Measurements from ENCODE around the gene NBAS.
"Not testable (repeated sequence)": the region's sequence is repeated elsewhere in the genome, so short reads cannot be mapped to it uniquely, and the experiment has no call there.

The NBAS gene

DNA sequence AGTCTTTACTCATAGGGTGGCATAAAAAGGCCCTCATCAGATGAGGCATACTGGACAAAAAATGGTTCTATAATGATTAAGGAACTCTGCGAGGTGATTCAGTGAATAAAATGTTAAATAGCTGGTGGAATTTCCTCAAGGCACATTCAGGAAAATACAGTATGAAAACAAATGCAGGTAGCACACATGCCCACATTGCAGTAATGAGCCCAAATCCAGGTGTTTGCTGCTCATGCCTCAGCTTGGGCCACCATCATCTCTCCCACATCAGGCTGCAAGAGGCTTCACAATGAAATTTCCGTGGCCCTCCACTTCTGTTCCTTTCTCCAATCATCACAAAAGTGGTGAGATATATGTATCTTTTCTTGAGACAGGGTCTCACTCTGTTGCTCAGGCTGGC lies 298.3 kb downstream of the NBAS start:
- DNase-seq (ENCODE audit: low spot score) = no peak

DNA sequence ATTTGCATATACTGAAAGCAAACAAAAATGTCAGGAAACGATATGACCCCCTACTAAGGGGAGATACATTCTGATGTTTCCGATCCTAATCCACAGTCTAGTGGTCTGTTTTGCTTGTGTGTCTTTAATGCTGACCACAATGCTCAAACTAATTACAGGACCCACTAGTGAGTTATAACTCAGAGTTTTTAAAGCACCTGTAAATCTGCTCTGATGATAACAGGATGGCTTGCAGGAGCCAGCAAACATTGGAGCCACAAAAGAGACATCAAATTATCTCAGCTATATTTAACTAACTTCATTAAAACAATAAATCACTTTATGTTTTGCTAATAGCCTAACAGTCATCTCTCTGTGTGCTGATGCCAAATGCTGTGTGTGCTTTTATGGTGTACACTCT lies 300.3 kb downstream of the NBAS start:
- no peak for DNase-seq (ENCODE audit: low spot score)

DNA sequence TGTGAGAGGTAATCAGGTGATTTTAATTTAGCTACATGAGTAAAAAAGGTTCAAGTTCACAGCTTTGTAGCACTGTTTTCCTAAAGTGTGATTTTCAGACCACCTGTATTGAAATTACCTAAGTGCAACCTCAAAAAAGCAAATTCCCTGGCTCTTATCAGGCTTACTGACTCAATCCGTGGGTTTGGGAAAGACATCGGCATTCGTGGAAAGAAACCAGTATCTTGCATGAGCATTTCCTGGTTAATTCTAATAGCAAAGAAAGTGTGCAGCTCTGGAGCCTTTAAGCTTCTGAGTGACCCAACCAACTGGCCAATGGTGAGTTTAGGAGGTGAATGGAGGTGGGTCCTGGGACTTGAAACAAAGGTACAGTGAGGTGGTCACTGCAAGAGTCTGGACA lies 300.9 kb downstream of the NBAS start:
- DNase-seq (ENCODE audit: low spot score) = no peak

DNA sequence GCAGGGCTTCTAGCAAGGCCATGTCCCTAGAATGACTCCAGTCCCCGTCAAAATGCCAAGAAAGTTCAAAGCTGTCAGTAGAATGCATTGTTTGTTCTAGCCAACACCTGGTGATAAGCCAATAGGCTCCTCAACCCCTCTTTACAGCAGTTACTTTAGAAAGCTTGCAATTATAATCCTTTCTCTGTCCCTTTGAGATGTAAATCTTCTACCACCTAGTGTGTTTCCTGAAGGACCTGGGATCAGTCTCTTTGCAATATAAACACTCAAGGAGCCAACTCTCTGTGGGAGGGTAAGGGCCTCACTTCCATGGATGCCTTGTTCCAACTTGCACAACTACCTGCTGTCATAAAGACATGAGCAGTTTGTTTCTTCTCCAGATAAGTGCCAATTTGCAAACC lies 301.8 kb downstream of the NBAS start:
- DNase-seq (ENCODE audit: low spot score) = no peak

GRCh38 chr2:15258385-15258784 lies 302.7 kb downstream of the NBAS start:
- not testable (repeated sequence) for DNase-seq (ENCODE audit: low spot score)

DNA sequence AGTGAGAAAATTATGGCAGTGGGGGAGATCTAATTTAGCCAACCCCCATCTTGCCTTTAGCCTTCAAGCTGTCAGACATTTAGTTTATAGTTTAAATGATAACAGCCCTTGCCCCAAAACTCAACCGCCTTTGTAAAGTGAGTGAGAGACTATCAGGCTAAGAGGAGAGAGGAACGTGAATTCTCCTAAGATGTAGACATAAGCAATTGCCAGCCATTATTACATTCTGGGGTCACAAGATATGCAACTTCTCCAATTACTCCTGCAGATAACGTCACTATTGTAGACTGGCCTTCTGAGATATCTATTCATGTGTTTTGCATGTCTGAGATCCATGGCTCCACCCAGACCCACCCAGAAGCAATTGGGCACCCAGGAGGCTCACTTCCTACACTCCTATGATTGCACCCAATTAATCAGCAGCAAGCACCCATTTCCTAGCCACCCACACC lies 307.3 kb downstream of the NBAS start:
- no peak for DNase-seq (ENCODE audit: low spot score)

DNA sequence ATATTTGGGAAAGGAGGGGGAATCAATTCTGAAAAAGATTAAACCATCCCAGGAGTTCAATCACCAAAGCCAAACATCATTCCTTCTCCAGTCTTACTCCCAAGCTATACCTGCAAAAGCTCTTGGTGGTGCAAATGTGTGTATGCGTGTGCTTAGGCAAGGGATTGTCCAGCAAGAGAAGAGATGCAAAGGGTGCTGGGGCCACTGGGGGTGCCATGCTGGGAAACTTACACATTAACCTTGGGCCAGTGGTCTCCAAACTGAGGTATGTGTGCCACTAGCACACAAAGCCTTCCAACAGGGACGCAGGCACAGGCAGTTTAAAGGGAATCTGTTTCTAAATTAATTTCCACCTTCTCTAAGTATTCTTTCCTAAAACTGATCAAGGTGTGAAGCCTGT lies 307.9 kb downstream of the NBAS start:
- DNase-seq (ENCODE audit: low spot score) = no peak

DNA sequence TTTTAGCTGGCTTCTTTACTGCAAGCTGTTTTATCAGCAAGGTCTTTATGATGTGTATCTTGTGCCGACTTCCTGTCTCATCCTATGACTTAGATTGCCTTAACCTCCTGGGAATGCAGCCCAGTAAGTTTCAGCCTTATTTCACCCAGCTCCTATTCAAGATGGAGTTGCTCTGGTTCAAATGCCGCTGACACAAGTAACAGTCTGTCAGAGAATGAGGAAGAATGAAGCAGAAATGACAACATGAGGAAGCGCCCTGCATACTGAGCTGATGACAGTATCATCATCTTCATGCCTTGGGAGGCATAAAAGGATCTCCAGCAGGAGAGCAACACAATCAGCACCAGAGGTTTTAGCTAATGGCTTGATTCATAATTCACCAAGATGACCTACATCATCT lies 309.4 kb downstream of the NBAS start:
- no peak for DNase-seq (ENCODE audit: low spot score)

DNA sequence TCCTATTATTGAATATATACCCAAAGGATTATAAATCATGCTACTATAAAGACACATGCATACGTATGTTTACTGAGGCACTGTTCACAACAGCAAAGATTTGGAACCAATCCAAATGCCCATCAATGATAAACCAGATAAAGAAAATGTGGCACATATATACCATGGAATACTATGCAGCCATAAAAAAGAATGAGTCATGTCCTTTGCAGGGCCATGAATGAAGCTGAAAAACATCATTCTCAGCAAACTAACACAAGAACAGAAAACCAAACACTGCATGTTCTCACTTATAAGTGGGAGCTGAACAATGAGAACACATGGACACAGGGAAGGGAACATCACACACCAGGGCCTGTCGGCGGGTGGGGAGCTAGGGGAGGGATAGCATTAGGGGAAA lies 310.2 kb downstream of the NBAS start:
- not testable (repeated sequence) for DNase-seq (ENCODE audit: low spot score)

DNA sequence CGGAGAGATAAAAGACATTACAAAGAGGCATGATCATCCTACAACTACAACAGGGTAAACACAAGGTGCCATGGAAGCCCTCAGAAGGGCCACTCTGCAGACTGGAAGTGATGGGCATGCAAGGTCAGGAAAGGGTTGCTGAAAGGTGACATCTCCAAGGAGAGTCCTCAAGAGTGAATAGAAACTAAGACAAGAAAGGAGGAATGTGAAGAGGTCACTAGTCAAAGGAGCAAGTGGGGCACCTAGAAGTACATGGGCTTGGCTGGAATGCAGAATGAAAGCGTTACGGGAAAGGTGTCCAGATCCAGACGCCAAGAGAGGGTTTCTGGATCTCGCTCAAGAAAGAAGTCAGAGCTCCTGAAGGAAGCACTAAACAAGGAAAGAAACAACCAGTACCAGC lies 314.3 kb downstream of the NBAS start:
- DNase-seq (ENCODE audit: low spot score) = no peak

- peak; percentile 58 for DNase-seq (ENCODE audit: low spot score)
Observed at GRCh38 chr2:15243762-15244161, 317.4 kb downstream of the NBAS start.

DNA sequence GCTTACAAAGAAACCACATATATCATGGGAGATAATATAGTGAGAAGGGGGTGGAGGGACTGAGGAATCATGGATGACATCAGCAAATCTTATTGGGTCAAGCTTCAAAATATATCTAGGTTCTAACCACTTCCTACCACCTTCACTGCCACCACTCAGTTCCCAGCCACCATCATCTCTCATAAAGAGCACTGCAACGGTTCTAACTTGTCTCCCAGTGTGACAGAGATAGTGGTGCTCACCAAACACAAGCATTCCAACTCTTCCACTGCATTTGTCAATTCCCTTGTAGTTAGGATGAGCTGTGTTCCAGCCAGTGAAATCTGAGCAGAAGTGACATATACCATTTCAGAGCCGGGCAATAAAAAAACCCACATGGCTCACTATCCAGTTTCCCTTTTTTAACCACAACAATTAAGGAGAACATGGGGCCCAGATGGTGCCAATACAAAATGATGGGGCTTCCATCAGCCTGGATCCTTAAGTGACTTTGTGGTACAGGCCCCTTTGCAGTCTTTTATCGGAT lies 318.1 kb downstream of the NBAS start:
- DNase-seq (ENCODE audit: low spot score) = no peak

DNA sequence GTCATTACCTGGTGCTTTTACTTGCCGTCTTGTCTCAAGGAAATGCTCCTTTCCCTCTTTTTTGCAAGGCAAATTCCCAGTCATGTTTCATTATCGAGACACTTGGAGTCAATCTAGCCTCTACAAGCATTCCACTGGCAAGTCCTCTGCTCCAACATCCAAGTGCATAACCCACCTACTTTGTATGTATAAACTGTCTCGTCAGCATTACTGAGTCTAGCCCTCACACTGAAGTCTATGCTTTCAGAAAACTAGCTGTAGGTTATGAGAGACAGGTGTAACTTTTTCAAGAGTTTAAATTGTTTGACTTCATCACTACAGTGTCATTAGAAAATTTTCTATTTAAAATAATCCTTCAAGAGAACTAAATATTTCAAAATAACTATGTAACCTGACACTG lies 319.2 kb downstream of the NBAS start:
- no peak for DNase-seq (ENCODE audit: low spot score)

DNA sequence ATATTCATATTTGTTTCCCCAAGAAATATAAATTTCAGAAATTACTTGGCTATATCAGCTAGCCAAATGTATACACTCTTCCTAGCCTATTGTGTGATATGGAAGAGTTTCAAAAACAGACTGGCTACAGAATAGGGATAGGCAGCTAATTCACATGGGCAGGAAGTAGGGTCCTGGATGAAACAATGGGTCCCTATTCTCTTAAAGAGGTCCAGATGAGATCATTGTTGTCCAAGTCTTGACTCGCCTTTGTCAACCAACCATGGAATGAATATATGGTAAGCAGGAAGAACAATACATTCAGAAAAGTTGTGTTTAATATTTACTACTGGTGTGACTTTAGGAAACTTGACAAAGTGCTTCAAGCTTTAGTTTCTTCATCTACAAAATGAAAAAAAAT lies 319.9 kb downstream of the NBAS start:
- no peak for DNase-seq (ENCODE audit: low spot score)

DNA sequence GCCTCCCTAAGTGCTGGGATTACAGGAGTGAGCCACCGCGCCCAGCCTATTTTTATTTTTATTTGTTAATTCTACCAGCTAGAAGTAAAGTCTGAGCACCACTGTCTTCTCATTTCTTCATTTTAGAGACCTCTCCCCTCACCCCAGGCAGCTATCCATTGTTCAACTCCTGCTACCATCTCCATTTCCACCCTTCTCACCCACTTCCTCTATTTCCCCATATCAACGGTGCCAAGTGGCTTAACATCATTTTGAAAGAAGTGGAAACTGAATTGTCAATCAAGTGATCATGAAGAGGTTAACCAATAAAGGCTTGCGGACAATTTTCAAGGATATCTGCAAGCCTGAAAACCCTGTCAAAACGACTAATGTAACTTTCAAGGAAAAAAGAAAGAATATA lies 323.1 kb downstream of the NBAS start:
- DNase-seq (ENCODE audit: low spot score) = no peak

GRCh38 chr2:15230599-15231192 lies 330.4 kb downstream of the NBAS start:
- no peak for DNase-seq (ENCODE audit: low spot score)

DNA sequence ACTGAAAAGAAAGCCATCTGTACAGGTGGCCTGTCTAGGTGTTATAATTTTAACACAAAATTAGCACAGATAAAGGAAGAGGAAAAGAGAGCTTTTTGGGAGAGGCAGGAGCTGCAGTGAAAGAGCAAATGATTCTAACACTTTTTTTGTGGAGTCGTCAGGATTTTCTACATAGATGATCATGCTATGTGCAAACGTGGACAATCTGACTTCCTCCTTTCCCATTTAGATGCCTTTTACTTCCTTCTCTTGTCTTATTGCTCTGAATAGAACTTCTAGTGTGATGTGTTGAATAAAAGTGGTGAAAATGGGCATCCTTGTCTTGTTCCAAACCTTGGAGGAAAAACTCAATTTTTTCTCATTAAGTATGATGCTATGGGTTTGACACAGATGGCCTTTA lies 334.5 kb downstream of the NBAS start:
- DNase-seq (ENCODE audit: low spot score) = no peak

DNA sequence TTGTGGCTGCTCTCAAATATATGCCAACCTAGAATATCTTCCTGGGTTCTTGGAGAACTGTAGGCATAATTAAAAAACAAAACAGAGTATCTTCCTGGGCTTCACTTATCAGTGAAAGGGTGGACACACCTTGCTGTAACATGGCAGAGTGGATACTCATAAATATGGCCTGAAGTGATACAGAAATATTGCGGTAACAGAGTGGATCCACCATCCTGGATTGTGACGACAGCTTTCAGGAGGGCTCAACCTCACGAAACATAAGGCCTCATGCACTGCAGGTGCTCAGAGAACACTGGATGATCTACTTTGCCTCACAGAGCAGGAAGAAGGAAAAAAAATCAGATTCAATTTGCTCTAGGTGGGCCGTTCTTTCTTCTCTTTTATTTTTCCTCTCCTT lies 336.0 kb downstream of the NBAS start:
- no peak for DNase-seq (ENCODE audit: low spot score)

- DNase-seq (ENCODE audit: low spot score) = no peak
Observed at GRCh38 chr2:15224641-15225040, 336.5 kb downstream of the NBAS start.

DNA sequence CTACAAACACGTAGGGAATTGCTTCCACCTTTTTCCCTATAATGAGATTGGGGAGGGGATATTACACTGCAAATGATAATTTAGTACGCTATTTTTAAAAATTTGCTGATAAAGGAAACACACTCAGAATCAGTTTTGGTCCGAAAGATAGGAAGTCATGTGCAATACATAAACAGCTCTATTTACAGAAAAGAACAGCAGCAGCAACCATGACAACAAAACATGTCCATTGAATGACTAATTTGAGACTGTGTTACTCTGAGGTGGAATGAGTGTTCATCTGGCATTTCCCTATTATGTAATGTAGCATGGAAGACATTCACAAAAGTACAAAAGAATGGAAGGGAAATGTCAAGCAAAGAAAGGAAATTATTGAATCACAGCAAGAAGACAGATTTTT lies 337.2 kb downstream of the NBAS start:
- peak; percentile 8 for DNase-seq (ENCODE audit: low spot score)

- DNase-seq (ENCODE audit: low spot score) = no peak
Observed at GRCh38 chr2:15222856-15223255, 338.3 kb downstream of the NBAS start.

DNA sequence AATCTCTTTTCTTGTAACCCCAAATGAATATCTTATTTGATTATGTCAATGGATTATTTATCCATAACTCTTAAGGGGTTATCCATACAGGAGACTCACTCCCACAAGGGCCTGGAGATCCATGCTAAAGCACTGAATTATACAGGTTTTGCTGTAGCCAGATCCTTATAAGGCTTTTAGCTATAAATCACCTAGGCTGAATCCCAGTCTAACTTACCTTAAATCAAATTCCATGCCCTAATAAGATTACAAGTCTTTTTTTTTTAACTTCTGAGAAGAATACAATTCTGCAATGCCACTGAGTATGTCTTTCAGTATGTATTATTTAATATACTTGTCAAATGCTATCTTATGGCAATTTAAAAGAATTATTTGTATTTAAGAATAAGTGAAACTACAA lies 340.5 kb downstream of the NBAS start:
- DNase-seq (ENCODE audit: low spot score) = no peak

- no peak for DNase-seq (ENCODE audit: low spot score)
Observed at GRCh38 chr2:15218423-15219086, 342.6 kb downstream of the NBAS start.

DNA sequence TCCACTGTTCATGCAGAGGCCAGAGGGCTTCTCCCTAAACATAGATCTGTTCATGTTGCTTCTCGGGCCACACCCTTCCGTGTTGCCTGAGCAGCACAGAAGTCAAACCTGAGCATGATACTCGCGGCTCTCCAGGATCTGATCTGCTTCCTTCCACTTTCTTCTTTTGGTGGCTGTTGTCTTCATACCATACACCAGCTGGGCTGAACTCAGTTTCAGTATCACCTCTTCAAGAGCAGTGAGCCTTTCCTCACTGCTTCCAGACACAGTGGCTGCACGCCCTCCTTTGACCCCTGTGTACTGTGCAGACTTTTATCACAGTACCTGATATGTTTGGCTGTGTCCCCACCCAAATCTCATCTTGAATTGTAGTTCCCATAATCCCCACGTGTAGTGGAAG lies 348.9 kb downstream of the NBAS start:
- DNase-seq (ENCODE audit: low spot score) = no peak
